ENCODE data around the gene EDEM2.
"Not testable (repeated sequence)": the region's sequence is repeated elsewhere in the genome, so short reads cannot be mapped to it uniquely, and the experiment has no call there.

Gene EDEM2

GRCh38 chr20:35087791-35088190 lies 59.3 kb downstream of the EDEM2 start:
- DNase-seq (ENCODE audit: low read depth in 2 of 2) = no peak

GRCh38 chr20:35087355-35087754 lies 59.8 kb downstream of the EDEM2 start:
- DNase-seq (ENCODE audit: low read depth in 2 of 2) = no peak

GRCh38 chr20:35085477-35086225 lies 61.5 kb downstream of the EDEM2 start:
- DNase-seq (ENCODE audit: low read depth in 2 of 2) = no peak

- no peak for DNase-seq (ENCODE audit: low read depth in 2 of 2)
These were observed 62.1 kb downstream of the EDEM2 start for GRCh38 chr20:35084998-35085397.

GRCh38 chr20:35080348-35080642 lies 66.8 kb downstream of the EDEM2 start:
- DNase-seq (ENCODE audit: low read depth in 2 of 2) = not testable (repeated sequence)

- no peak for DNase-seq (ENCODE audit: low read depth in 2 of 2)
These were observed 67.4 kb downstream of the EDEM2 start for GRCh38 chr20:35079472-35080347.

GRCh38 chr20:35077872-35078271 lies 69.3 kb downstream of the EDEM2 start:
- DNase-seq (ENCODE audit: low read depth in 2 of 2) = no peak

GRCh38 chr20:35077341-35077740 lies 69.8 kb downstream of the EDEM2 start:
- DNase-seq (ENCODE audit: low read depth in 2 of 2) = no peak

GRCh38 chr20:35071436-35072153 lies 75.5 kb downstream of the EDEM2 start:
- DNase-seq (ENCODE audit: low read depth in 2 of 2) = not testable (repeated sequence)

GRCh38 chr20:35066194-35066593 lies 80.9 kb downstream of the EDEM2 start:
- DNase-seq (ENCODE audit: low read depth in 2 of 2) = no peak
